ENCODE data around the gene SP140L.

DNA sequence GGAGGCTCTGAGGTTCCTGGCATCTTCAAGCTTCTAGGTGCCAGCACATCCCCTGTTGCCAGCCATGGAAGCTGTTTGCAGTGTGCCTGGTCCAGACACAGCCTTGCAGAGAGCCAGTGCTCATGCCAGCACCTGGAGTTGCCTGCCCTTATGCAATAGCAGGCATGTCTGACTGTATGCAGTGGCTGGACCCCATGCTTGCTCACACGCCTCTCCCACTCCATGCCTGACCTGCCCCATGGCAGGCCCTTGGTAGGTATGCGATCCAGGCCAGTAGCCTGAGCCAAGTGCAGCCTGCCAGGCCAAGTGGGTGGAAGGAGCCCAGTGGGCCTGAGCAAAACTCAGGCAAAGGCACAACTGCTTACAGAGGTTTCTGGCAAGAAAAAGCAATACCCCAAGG is 19.5 kb upstream of the SP140L start:
- TF ChIP-seq, protein P1, sequence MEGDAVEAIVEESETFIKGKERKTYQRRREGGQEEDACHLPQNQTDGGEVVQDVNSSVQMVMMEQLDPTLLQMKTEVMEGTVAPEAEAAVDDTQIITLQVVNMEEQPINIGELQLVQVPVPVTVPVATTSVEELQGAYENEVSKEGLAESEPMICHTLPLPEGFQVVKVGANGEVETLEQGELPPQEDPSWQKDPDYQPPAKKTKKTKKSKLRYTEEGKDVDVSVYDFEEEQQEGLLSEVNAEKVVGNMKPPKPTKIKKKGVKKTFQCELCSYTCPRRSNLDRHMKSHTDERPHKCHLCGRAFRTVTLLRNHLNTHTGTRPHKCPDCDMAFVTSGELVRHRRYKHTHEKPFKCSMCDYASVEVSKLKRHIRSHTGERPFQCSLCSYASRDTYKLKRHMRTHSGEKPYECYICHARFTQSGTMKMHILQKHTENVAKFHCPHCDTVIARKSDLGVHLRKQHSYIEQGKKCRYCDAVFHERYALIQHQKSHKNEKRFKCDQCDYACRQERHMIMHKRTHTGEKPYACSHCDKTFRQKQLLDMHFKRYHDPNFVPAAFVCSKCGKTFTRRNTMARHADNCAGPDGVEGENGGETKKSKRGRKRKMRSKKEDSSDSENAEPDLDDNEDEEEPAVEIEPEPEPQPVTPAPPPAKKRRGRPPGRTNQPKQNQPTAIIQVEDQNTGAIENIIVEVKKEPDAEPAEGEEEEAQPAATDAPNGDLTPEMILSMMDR (IDR thresholded peaks at IDR 0.05), result no peak
- no peak for TF ChIP-seq POLR2A (IDR thresholded peaks at IDR 0.05)
